Ramos (cell line): Measurements from ENCODE around the gene LCN15.

Experiments
- in situ Hi-C: fragments of 300-500 bp; cut with MboI; formaldehyde crosslinking; loops from one replicate; pipeline ENCODE4 v1.14.3; 2022; ENCODE audit warnings: low sequenced_read_pairs; ENCODE audit not compliant: unreplicated experiment

LCN15 gene

DNA sequence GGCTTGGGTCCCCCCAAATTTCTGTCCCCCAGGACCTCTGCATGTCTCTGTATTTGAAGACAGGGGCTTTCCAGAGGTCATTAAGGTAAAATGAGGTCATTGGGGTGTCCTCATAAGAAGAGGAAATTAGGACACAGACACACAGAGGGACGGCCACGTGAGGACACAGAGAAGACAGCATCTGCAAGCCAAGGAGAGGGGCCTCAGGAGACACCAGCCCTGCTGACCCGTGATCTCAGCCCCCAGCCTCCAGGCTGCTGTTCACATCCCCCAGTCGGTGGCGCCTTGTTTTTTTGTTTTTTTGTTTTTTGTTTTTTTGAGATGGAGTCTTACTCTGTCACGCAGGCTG, 30.7 kb upstream of the LCN15 start:
- in situ Hi-C loops: loop anchor here (5.0 to 25.0 kb wide), 3 partner anchors 242 to 667 kb away; partner anchors contain the start of genes CYSRT1, NSMF, RNF224 and SLC34A3

DNA sequence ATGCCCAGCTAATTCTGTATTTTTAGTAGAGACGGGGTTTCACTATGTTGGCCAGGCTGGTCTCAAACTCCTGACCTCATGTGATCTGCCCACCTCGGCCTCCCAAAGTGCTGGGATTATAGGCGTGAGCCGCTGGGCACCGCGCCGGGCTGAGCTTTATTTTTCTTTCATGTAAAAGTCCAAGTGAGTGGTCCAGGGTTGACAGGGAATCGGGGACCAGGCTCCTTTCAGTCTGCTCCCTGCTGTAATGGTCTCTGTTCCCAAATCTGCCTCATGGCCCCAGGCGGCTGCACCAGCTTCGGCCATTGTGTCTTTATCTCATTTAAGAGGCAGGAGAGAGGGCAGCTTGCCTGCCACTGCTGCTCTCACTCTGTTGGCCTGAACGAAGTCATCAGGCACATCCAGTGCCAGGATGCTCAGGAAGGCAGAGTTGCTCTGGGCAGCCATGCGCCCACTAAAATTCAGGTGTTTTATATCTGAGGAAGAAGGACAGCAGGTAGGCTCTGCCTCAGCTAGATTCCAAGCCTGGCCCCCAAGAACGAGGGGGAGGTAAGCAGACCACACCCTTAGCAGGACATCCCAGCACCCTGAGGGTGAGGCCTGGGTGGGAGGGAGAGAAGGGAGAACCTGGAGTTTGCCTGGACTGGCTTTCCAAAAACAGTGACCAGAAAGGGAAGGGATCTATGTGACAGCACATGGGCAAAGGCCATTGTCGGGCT, 30.1 kb upstream of the LCN15 start:
- in situ Hi-C loops: loop anchor here (5.0 to 25.0 kb wide), 3 partner anchors 243 to 668 kb away; partner anchors contain the start of genes CYSRT1, NSMF, RNF224 and SLC34A3

DNA sequence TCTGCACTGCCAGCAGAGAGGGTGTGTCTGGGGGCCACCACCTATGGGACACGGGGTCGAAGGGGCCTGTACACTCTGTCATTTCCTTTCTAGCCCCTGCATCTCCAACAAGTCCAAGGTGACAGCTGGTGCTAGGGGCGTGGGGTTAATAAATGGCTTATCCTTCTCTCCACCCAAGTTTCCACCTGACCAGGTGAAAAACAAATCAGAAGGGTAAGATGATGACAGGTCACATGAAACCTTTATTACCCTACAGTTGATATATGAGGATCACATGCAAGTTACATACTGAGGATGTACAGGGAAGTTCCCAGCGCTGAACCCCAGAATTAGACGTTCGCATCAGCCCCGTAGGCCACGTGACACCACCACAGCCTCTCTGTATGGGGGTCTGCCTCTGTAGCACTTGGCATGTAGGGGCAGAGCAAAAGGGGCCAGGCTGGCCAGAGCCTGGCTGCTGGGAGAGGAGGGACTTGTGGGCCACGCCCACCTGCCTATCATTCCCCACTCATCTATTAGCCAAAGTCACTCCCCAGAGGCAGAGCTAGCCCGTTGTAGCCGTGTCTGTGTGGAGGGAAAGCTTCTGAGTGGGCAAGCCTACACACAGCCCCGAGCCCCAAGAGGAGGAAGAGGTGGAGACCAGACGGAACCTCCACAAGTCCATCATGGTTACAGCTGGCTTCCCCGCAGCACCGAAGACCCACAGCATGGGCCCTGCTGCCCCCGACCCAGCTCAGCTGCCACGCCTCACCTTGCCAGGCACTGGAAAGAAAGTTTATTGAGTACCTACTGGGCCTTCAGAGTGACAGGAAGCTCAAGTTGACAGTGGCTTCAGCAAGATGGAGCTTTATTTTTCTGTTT, 29.0 kb upstream of the LCN15 start:
- in situ Hi-C loops: loop anchor here (5.0 to 25.0 kb wide), 3 partner anchors 244 to 669 kb away; partner anchors contain the start of genes CYSRT1, NSMF, RNF224 and SLC34A3

DNA sequence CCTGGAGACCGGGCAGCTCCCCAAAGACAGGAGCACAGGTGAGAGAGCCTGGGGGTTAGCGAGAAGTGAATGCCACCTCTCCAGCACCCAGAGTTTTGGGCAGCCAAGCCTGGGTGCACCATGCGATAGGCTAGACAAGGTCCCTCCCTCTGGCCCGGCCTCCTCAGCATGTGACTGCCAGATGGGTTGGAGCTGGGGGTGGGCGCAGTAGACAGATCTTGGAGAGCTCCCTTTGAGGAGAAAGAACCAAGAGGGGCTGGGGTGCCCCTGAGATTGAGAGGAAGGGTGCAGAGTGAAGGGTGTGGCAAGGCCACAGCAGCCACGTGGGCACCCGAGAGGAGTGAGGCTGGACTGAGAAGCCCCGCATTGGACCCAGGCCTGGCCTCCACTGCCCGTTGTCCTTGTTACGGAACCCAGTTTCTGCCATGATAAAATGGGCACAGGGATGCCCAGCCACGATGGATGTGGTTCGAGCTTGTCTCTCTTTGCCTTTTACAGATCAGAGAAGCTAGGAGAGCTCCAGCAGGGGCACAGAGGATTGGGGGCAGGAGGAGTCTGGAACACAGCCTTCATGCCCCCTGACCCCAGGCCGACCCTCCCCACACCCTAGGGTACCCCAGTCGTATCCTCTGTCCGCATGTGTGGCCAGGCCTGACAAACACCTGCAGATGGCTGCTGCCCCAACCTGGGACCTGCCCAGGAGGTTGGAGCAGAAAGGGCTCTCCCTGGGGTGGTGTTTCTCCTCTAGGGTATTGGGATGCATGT, 28.2 kb upstream of the LCN15 start:
- in situ Hi-C loops: loop anchor here (5.0 to 25.0 kb wide), 3 partner anchors 245 to 670 kb away; partner anchors contain the start of genes CYSRT1, NSMF, RNF224 and SLC34A3

DNA sequence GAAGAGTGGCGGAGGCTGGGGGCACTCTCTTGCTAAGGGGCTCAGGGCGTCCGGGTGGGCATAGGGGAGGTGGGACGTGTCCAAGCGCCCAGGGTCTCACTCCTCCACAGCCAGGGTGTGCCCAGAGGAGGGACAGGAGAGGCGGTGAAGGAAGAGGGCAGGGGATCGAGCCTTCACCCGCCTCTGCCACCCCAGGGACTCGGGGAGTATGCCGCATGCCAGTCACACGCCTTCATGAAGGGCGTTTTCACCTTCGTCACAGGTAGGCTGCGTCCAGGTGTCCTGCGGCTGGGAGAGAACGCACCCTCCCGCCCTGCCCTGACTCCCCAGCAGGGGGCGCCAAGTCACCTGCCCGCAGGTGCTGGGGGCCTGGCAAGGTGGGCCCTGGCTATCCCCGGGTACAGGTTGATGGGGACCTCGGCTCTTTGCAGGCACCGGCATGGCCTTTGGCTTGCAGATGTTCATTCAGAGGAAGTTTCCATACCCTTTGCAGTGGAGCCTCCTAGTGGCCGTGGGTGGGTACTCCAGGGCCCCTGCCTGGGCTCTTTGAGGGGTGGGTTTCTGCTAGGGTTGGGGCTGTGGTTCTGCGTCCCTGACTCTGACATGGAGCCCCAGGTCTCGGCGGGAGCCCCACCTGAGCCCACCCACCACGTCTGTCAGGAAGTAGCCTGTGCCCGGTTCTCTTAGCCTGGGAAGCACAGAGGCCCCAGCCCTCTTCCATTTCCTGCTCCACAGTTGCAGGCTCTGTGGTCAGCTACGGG, 27.4 kb upstream of the LCN15 start:
- in situ Hi-C loops: loop anchor here (5.0 to 25.0 kb wide), 3 partner anchors 246 to 671 kb away; partner anchors contain the start of genes CYSRT1, NSMF, RNF224 and SLC34A3

DNA sequence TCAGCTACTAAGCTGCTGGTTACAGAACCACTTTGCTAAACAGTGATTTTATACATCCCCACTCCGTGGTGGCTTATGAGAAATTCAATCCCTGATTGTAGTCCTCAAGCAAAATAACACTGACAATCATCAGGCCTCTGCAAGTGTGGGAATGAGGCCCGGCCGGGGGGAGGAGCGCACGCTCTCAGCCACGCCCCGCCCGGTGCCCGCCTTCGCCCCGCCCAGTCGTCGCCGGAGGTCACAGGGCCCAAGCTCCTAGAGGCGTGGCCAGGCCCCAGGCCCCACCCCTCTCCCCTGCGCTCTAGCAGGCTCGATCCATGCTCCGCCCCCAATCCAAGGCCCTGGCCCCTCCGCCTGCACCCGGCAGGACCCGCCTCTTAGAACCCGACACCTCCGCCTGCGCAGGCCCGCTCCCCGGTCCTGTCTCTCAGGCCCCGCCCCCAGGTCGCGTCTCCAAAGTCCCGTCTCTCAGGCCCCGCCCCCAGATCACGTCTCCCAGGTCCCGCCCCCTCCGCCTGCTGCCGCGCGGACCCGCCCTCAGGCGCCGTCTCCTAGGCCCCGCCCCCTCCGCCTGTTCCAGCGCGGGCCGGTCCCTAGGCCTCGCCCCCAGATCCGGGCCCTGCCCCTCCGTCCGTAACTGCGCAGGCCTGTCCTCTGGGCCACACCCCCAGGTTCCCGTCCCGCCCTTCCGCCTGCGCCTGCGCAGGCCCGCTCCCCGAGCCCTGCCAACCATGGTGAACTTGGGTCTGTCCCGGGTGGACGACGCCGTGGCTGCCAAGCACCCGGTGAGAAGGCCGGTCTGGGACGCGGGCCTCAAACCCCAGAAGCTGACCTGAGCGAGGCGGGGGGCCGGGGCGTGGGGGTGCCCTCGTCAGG, 26.6 kb upstream of the LCN15 start, which contains the start of gene TMEM141:
Gene TMEM141 (plus strand): TSS at position 705 of the 876 bp plus-strand sequence. CDS start 27 bp downstream, at position 732.
- in situ Hi-C loops: loop anchor here (5.0 to 25.0 kb wide), 3 partner anchors 246 to 671 kb away; partner anchors contain the start of genes CYSRT1, NSMF, RNF224 and SLC34A3

DNA sequence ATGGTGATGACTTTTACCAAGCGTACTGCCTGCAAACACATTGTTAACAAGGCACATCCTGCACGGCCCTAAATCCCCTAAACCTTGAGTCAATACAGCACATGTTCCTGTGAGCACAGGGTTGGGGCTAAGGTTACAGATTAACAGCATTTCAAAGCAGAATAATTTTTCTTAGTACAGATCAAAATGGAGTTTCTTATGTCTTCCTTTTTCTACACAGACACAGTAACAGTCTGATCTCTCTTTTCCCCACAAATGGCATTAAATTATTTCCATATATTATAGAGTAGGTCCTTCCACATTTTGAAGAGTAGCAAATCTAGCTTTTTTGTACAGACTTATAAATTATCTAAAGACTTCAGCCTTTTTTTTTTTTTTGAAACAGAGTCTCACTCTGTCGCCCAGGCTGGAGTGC, 25.2 kb upstream of the LCN15 start:
- in situ Hi-C loops: loop anchor here (25.0 kb wide), 2 partner anchors 448 to 673 kb away; partner anchors contain the start of genes CYSRT1, NSMF, RNF224 and SLC34A3

DNA sequence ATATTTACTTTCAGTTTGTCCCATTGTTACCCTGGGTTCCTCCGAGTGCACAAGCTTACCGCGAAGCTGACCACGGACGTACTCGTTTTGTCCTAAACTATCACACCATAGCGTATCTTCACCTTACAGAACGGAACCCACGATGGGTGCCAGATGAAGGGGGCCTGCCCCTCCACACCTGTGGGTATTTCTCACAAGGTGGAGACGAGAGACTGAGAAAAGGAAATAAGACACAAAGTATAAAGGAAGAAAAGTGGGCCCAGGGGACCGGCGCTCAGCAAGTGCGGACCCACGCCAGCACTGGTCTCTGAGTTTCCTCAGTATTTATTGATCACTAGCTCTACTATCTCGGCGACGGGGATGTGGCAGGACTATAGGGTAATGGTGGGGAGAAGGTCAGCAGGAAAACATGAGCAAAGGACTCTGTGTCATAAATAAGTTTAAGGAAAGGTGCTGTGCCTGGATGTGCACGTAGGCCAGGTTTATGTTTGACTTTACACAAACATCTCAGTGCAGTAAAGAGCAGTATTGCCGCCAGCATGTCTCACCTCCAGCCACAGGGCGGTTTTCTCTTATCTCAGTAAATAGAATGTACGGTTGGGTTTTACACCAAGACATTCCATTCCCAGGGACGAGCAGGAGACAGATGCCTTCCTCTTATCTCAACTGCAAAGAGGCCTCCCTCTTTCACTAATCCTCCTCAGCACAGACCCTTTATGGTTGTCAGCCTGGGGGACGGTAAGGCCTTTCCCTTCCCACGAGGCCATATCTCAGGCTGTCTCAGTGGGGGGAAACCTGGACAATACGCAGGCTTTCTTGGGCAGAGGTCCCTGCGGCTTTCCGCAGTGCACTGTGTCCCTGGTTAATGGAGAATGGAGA, 24.6 kb upstream of the LCN15 start:
- in situ Hi-C loops: loop anchor here (25.0 kb wide), 2 partner anchors 448 to 673 kb away; partner anchors contain the start of genes CYSRT1, NSMF, RNF224 and SLC34A3

DNA sequence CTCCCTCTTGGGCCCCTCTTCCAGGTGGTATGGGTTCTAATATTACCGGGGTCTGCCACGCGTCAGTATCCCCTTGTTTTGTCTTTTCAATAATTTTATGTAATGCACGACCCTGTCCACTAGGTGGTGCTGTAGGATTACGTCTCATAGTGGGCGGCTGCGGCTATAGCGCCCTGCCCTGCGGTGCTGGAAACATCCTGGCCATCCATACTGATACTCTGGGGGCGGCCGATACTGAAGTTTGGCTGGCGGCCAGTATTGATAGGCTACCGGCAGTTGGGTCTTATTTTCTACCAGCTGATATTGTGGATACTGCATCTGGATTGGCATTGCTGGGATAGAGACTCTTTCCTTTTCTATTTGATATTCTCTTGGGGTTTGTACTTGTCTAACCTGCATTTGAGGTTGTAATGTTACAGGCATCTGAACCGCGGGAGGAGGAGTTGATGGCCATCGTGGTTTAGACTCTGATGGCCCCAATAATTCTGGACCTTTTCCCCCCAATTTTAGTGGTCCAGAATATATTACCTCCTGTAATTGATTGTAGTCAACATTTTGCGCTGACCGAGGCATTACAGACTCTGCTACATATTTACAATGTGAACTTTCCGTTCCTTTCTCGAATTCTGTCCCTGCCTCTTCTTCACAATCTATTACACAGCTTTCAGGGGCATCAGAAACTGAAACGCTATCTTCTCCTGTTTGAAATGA, 23.5 kb upstream of the LCN15 start:
- in situ Hi-C loops: loop anchor here (25.0 kb wide), 2 partner anchors 449 to 674 kb away; partner anchors contain the start of genes CYSRT1, NSMF, RNF224 and SLC34A3

DNA sequence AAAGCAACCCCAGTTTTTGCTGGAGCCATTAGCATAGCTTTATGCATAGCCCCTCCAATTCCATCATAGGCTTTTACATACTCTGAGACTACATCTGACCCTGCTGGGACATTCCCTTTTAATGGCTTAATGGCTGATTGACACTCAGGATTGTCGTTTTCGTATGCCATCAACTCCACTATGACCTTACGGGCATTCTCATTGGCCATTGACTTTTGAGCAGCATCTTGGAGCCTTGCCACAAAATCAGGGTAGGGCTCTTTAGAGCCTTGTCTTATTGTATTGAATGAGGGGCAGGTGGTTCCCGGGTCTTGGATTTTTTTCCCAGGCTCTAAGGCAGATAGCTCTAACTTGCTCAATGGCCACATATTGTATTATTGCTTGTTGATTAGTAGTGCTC, 22.7 kb upstream of the LCN15 start:
- in situ Hi-C loops: loop anchor here (25.0 kb wide), 2 partner anchors 450 to 675 kb away; partner anchors contain the start of genes CYSRT1, NSMF, RNF224 and SLC34A3

DNA sequence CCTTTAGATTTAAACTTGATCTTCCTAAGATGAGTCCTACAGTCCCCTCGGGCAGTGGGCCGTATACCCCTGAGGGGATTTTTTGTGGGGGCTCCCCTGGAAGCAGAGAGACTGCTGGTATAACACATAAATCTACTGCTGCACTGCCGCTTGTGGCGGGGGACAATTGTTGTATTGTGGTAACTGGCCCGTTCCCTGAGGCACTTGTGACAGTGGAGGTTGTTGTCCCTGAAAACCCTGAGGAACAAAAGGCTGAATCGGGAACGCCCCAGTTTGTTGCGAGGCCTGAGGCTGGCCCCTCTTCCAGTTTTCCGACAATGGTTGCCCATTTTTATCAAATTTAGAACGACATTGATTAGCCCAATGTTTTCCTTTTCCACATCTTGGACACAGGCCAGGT, 22.1 kb upstream of the LCN15 start:
- in situ Hi-C loops: loop anchor here (25.0 kb wide), 2 partner anchors 451 to 676 kb away; partner anchors contain the start of genes CYSRT1, NSMF, RNF224 and SLC34A3

DNA sequence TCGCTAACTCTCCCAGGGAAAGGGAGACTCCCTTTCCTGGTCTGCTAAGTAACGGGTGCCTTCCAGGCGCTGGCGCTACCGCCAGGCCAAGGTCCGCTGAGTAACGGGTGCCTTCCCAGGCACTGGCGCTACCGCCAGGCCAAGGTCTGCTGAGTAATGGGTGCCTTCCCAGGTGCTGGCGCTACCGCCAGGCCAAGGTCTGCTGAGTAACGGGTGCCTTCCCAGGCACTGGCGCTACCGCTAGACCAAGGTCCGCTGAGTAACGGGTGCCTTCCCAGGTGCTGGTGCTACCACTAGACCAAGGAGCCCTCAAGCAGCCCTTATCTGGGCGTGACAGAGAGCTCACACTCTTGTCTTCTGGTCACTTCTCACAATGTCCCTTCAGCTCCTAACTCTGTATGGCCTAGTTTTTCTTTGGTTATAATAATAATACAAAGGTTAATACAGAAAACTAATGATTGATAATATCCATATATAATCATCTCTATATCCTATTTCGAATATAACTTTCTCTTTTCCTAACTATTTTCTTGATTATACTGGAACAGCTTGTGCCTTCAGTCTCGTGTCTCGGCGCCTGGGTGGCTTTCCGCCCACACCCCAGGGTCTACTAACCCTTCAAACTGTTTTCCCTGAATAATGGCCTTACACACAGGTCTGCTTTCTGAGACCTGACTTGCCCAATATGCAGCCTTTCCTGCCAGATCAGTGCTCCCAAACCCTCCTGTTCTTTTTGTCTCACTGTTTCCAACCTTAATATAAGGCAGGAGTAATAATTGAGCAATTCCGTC, 21.4 kb upstream of the LCN15 start:
- in situ Hi-C loops: loop anchor here (25.0 kb wide), 2 partner anchors 452 to 677 kb away; partner anchors contain the start of genes CYSRT1, NSMF, RNF224 and SLC34A3

DNA sequence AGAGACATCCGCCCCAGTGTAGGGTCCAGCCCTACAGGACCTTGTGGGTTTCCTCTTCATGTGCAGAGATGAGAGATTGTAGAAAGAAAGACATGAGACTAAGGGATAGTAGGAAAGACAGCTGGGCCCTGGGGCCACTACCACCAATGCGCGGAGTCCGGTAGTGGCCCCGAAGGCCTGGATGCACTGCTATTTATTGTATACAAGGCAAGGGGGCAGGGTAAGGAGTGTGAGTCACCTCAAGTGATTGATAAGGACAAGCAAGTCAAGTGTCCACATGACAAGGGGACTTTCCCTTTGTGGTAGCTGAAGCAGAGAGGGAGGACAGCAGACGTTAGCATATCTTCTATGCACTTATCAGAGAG, 20.7 kb upstream of the LCN15 start:
- in situ Hi-C loops: loop anchor here (25.0 kb wide), 2 partner anchors 452 to 677 kb away; partner anchors contain the start of genes CYSRT1, NSMF, RNF224 and SLC34A3

DNA sequence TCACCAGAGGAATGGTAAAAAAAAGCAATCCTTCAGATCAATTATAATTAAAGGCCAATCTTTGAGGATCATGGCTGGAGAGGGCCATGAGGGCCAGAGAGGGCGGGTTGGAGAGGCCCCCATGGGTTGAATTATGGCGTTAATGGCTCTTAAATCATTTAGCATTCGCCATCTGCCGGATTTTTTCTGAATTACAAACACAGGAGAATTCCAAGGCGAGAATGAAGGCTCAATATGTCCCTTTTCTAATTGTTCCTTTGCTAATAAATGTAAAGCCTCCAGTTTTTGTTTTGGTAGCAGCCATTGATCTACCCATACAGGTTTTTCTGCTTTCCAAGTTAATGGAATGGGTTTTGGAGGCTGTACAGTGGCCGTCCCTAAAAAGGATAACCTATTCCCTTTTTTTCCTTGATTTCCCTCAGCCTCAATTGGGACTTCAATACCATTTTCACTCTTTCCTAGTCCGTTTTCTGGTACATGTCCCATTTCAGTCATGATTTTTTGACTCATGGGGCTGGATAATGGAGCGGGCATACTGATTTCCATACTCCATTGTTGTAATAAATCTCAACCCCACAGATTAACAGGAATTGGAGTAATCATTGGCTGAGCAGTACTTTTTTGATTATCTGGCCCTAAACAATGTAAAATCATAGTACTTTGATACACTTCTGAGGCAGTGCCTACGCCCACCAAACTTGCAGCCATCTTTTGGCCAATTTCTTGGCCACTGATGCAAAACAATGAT, 20.1 kb upstream of the LCN15 start:
- in situ Hi-C loops: loop anchor here (25.0 kb wide), 2 partner anchors 453 to 678 kb away; partner anchors contain the start of genes CYSRT1, NSMF, RNF224 and SLC34A3
